OCI-LY1 (cell line): ENCODE data around the gene GABRA5.

Experiments
- CTCF ChIP-seq: fragments of 200-600 bp; sonication (generic), shearing (Covaris generic); IDR thresholded peaks from 2 replicates; pipeline ENCODE4 v1.5.1; 2017; ENCODE audit warnings: mild to moderate bottlenecking, antibody characterized with exemption, low read length, moderate library complexity, mixed read lengths
- EZH2 ChIP-seq: fragments of 200-600 bp; sonication (generic), shearing (Covaris generic); IDR thresholded peaks from 2 replicates; pipeline ENCODE4 v1.8.0; 2017; ENCODE audit warnings: borderline replicate concordance, mixed run types, mild to moderate bottlenecking, antibody characterized with exemption, low read length, moderate library complexity, mixed read lengths

GRCh38 chr15:26886566-26886965 is 19.7 kb downstream of the GABRA5 start:
- TF ChIP-seq EZH2: no peak
- no peak for TF ChIP-seq CTCF
